ENCODE results near the gene LMBR1L. TPM values are rescaled to one million over a fixed set of nuclear protein-coding genes. Genes with fewer than 3 reads are reported as not detected.
A peak's percentile ranks its signal among the peaks of the same experiment; 100 is the strongest.

The LMBR1L gene
- polyA plus RNA-seq, 3 donors: 22.0 to 104 (median 25.9) TPM

DNA sequence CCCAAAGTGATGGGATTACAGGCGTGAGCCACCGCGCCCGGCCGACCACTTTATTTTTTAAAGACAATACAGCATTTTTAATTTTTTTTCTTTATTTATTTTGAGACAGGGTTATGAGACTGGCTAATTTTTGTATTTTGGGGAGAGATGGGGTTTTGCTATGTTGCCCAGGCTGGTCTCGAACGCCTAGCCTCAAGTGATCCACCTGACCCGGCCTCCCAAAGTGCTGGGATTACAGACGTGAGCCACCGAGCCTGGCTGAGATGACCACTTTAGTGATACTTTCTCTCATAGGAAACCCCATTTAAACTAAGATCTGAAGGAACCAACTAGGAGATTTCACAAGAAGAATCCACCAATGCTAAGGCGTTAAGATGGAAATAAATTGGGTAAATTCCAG lies 39.7 kb downstream of the LMBR1L start:
- Mint-ChIP-seq H3K36me3 (no peaks in the 10 kb centered on the region), H3K4me3 (no peak overlapping the region), H3K27me3 (ENCODE audit: low read depth in 3 of 3) (peaks cover 1 to 9% (median 7%) of the 10 kb centered on the region in 3 donors), H3K9me3 (peaks cover 0 to 1% (median 0%) of the 10 kb centered on the region in 7 donors), H3K27ac (no peak overlapping the region), H3K4me1 (peaks cover 15% of the 10 kb centered on the region)
- no peak overlapping the region for H3K9ac ChIP-seq (ENCODE audit: insufficient read depth, low read length, poor library complexity, severe bottlenecking)
- TF ChIP-seq, protein P1, sequence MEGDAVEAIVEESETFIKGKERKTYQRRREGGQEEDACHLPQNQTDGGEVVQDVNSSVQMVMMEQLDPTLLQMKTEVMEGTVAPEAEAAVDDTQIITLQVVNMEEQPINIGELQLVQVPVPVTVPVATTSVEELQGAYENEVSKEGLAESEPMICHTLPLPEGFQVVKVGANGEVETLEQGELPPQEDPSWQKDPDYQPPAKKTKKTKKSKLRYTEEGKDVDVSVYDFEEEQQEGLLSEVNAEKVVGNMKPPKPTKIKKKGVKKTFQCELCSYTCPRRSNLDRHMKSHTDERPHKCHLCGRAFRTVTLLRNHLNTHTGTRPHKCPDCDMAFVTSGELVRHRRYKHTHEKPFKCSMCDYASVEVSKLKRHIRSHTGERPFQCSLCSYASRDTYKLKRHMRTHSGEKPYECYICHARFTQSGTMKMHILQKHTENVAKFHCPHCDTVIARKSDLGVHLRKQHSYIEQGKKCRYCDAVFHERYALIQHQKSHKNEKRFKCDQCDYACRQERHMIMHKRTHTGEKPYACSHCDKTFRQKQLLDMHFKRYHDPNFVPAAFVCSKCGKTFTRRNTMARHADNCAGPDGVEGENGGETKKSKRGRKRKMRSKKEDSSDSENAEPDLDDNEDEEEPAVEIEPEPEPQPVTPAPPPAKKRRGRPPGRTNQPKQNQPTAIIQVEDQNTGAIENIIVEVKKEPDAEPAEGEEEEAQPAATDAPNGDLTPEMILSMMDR (IDR thresholded peaks at IDR 0.05): no peak
- intact Hi-C loops (cut with micrococcal nuclease): loop anchor here in 1 of 2 donors (1.0 kb wide), 1 partner anchor 40 kb away; no protein-coding TSS in a partner anchor
- WGBS (ENCODE audit: insufficient coverage): 95% methylated on average over 6 of the region's 11 CpGs
- no peaks in the 10 kb centered on the region for H3K9me3 ChIP-seq (replicated peaks in 1 of 2; ENCODE audit: control insufficient read depth in 1 of 2, insufficient read depth in 1 of 2, low read length in 2 of 2)
- no peak for DNase-seq
- H3K4me3 ChIP-seq (replicated peaks in 1 of 3; ENCODE audit: low read depth in 2 of 3, low read length in 3 of 3): no peak overlapping the region
- no peaks in the 10 kb centered on the region for H3K27me3 ChIP-seq (ENCODE audit: control insufficient read depth in 2 of 2, insufficient read depth in 2 of 2, low read length in 2 of 2)
- no peak overlapping the region for H3K4me2 ChIP-seq (replicated peaks; ENCODE audit: extremely low read depth, low read length, poor library complexity, severe bottlenecking)
- H2AFZ ChIP-seq (ENCODE audit: insufficient read depth, low read depth, low read length, poor library complexity, severe bottlenecking): no peak overlapping the region
- H3K27ac ChIP-seq (ENCODE audit: low read depth in 1 of 2, low read length in 2 of 2): no peak overlapping the region
- H4K20me1 ChIP-seq (ENCODE audit: insufficient read depth, low read length): no peaks in the 10 kb centered on the region
- no peaks in the 10 kb centered on the region for H3K79me2 ChIP-seq (ENCODE audit: insufficient read depth, low read length)
- H3K36me3 ChIP-seq (replicated peaks in 1 of 2; ENCODE audit: control insufficient read depth in 1 of 2, insufficient read depth in 2 of 2, low read length in 2 of 2): no peaks in the 10 kb centered on the region
- peaks cover 13 to 15% of the 10 kb centered on the region in 2 donors for H3K4me1 ChIP-seq (ENCODE audit: control insufficient read depth in 1 of 2, insufficient read depth in 2 of 2, low read length in 2 of 2)

DNA sequence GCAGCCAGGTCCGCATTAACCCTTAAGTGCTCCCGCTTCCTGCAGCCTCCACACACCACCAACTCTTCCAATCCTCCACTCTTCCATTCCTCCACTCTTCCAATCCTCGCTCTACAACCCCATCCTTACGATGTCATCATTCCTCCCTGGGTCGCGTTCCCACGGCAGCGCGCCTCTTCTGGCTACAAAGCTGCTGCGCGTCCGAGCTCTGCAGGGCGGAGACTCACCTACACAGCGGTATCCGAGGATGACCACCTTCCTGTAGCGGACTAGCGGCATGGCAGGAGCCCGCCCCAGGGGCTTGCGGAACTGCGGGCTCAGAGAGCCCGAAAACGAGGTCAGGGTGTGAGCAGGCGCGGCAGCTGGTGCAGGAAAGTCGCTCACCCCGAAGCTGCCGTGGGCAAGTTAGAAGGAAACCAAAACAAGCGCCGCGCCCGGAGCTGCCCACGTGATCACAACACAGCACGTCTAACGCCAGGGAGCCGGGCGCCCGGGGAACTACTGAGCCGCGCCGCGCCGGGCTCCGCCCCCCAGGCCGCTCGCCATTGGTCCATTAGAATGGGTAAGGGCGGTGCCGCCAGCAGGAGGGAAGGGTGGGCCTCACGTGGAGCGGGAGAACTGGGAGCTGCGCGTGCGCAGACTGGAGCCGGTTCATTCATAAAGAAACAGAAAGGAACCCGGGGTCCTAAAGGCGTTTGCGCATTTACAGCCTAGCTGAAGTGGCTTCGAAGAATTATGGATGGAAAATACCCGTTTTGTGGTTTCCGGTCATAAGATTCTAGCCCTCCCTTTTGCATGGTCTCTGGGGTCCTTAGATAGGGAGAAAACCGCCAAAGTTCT lies 40.9 kb downstream of the LMBR1L start, which contains the start of gene RHEBL1:
RHEBL1 (minus strand) TSS at position 473 of the 840 bp plus-strand sequence; CDS start at position 279, 194 bp downstream.
- Histone ChIP-seq H3K4me3 (replicated peaks in 1 of 3; ENCODE audit: low read depth in 2 of 3, low read length in 3 of 3) (peak within 1 kb of the TSS; percentile 80 to 90 (median 81)), H3K36me3 (replicated peaks in 1 of 2; ENCODE audit: control insufficient read depth in 1 of 2, insufficient read depth in 2 of 2, low read length in 2 of 2) (no peaks in the 10 kb centered on the region), H2AFZ (ENCODE audit: insufficient read depth, low read depth, low read length, poor library complexity, severe bottlenecking) (peak within 1 kb of the TSS; percentile 93), H3K9ac (ENCODE audit: insufficient read depth, low read length, poor library complexity, severe bottlenecking) (peak within 1 kb of the TSS; percentile 63), H3K79me2 (ENCODE audit: insufficient read depth, low read length) (no peaks in the 10 kb centered on the region), H3K4me2 (replicated peaks; ENCODE audit: extremely low read depth, low read length, poor library complexity, severe bottlenecking) (peak within 1 kb of the TSS; percentile 79), H3K4me1 (ENCODE audit: control insufficient read depth in 1 of 2, insufficient read depth in 2 of 2, low read length in 2 of 2) (peaks cover 13 to 15% of the 10 kb centered on the region in 2 donors), H4K20me1 (ENCODE audit: insufficient read depth, low read length) (no peaks in the 10 kb centered on the region), H3K9me3 (replicated peaks in 1 of 2; ENCODE audit: control insufficient read depth in 1 of 2, insufficient read depth in 1 of 2, low read length in 2 of 2) (no peaks in the 10 kb centered on the region), H3K27ac (ENCODE audit: low read depth in 1 of 2, low read length in 2 of 2) (peak within 1 kb of the TSS; percentile 69 to 72), H3K27me3 (ENCODE audit: control insufficient read depth in 2 of 2, insufficient read depth in 2 of 2, low read length in 2 of 2) (no peaks in the 10 kb centered on the region)
- Mint-ChIP-seq H3K36me3 (no peaks in the 10 kb centered on the region), H3K9me3 (peaks cover 0 to 1% (median 0%) of the 10 kb centered on the region in 7 donors), H3K27ac (peak within 1 kb of the TSS; percentile 77 to 94 (median 91)), H3K4me1 (peaks cover 15% of the 10 kb centered on the region), H3K27me3 (ENCODE audit: low read depth in 3 of 3) (peaks cover 1 to 9% (median 5%) of the 10 kb centered on the region in 3 donors), H3K4me3 (peak within 1 kb of the TSS; percentile 97 to 98)
- WGBS (ENCODE audit: insufficient coverage): under 1% methylated on average over 56 of the region's 60 CpGs
- intact Hi-C loops (cut with micrococcal nuclease): loop anchor here in 1 of 2 donors (1.0 to 10.0 kb wide), 2 partner anchors 42 to 275 kb away; partner anchors contain the start of gene DNAJC22
- peak; percentile 98 to 99 (median 98) for DNase-seq
- TF ChIP-seq, protein P1 (IDR thresholded peaks at IDR 0.05): peak; percentile 13
